ENCODE results near the gene TNS3. TPM values are rescaled to one million over a fixed set of nuclear protein-coding genes. Genes with fewer than 3 reads are reported as not detected.
"Not testable (repeated sequence)": the region's sequence is repeated elsewhere in the genome, so short reads cannot be mapped to it uniquely, and the experiment has no call there.

Gene TNS3
- total RNA-seq, 1 donor from 2014 or later = 47.2 TPM

GRCh38 chr7:47544416-47544815, 37.5 kb downstream of the TNS3 start:
- ATAC-seq = no peak
- no peak for DNase-seq (ENCODE audit: low spot score)

- no peak for ATAC-seq
- DNase-seq (ENCODE audit: low spot score) = no peak
Observed at GRCh38 chr7:47543714-47544113, 38.2 kb downstream of the TNS3 start.

GRCh38 chr7:47543056-47543455, 38.9 kb downstream of the TNS3 start:
- DNase-seq (ENCODE audit: low spot score) (no peak), ATAC-seq (no peak)

GRCh38 chr7:47542051-47542450, 39.9 kb downstream of the TNS3 start:
- ATAC-seq (no peak), DNase-seq (ENCODE audit: low spot score) (no peak)

GRCh38 chr7:47541485-47541884, 40.4 kb downstream of the TNS3 start:
- DNase-seq (ENCODE audit: low spot score); ATAC-seq: not testable (repeated sequence)

GRCh38 chr7:47540387-47541350, 41.2 kb downstream of the TNS3 start:
- DNase-seq (ENCODE audit: low spot score) = no peak

GRCh38 chr7:47540053-47540386, 41.9 kb downstream of the TNS3 start:
- ATAC-seq = no peak
- no peak for DNase-seq (ENCODE audit: low spot score)

More at GRCh38 chr7:47540387-47541350, 41.2 kb downstream of the TNS3 start:
- no peak for ATAC-seq

GRCh38 chr7:47539398-47540052, 42.4 kb downstream of the TNS3 start:
- no peak for ATAC-seq
- DNase-seq (ENCODE audit: low spot score) = no peak

- DNase-seq (ENCODE audit: low spot score) = peak; percentile 75
- peak; percentile 73 for ATAC-seq
Observed at GRCh38 chr7:47538846-47539311, 43.0 kb downstream of the TNS3 start.

GRCh38 chr7:47537716-47538675, 43.9 kb downstream of the TNS3 start:
- DNase-seq (ENCODE audit: low spot score) = no peak
- no peak for ATAC-seq

GRCh38 chr7:47536661-47537611, 45.0 kb downstream of the TNS3 start:
- peak; percentile 43 for ATAC-seq
- DNase-seq (ENCODE audit: low spot score) = peak; percentile 67

GRCh38 chr7:47535704-47536628, 45.9 kb downstream of the TNS3 start:
- ATAC-seq = peak; percentile 57
- DNase-seq (ENCODE audit: low spot score) = peak; percentile 75

- ATAC-seq = peak; percentile 25
- DNase-seq (ENCODE audit: low spot score) = no peak
Observed at GRCh38 chr7:47535035-47535703, 46.7 kb downstream of the TNS3 start.

- DNase-seq (ENCODE audit: low spot score) = no peak
- no peak for ATAC-seq
Observed at GRCh38 chr7:47534322-47535034, 47.4 kb downstream of the TNS3 start.

GRCh38 chr7:47531584-47532492, 50.1 kb downstream of the TNS3 start:
- ATAC-seq = no peak
- no peak for DNase-seq (ENCODE audit: low spot score)

- ATAC-seq = no peak
- no peak for DNase-seq (ENCODE audit: low spot score)
Observed at GRCh38 chr7:47529826-47530555, 51.9 kb downstream of the TNS3 start.
